ENCODE data around the gene RFPL1. TPM values are rescaled to one million over a fixed set of nuclear protein-coding genes. Genes with fewer than 3 reads are reported as not detected.

The RFPL1 gene
- total and polyA plus RNA-seq, 2 of the 13 experiments (the other 11 are each of a cell fraction or from before 2014, with no cell fraction given): not detected

- no peak for TF ChIP-seq DR1 (CRISPR knock-in tag; IDR thresholded peaks at IDR 0.05)
Observed at GRCh38 chr22:29480262-29480511, 41.8 kb downstream of the RFPL1 start (continued).

GRCh38 chr22:29480512-29481264 lies 42.3 kb downstream of the RFPL1 start:
- no TSS peak for BruUV-seq (replicated peaks)
- Histone ChIP-seq H2AFZ (ENCODE audit: low read length) (no peak overlapping the region), H3K27me3 (ENCODE audit: control insufficient read depth in 1 of 2, insufficient read depth in 2 of 2, low read length in 2 of 2) (peaks cover 10 to 40% of the 10 kb centered on the region in 2 experiments)
- TF ChIP-seq ARNT2 (CRISPR knock-in tag; IDR thresholded peaks at IDR 0.05; ENCODE audit: low read depth) (no peak), ZNF264 (CRISPR knock-in tag; IDR thresholded peaks at IDR 0.05) (no peak), FLYWCH1 (CRISPR knock-in tag; IDR thresholded peaks at IDR 0.05) (no peak), CTCF (CRISPR knock-in tag; IDR thresholded peaks at IDR 0.05) (peak; percentile 23; the same call in 1 of the 2 replicates), FOXP4 (CRISPR knock-in tag; IDR thresholded peaks at IDR 0.05) (no peak), ZFP36L1 (CRISPR knock-in tag; IDR thresholded peaks at IDR 0.05) (no peak), KLF9 (CRISPR knock-in tag; IDR thresholded peaks at IDR 0.05; ENCODE audit: low read depth) (no peak), IKZF5 (CRISPR knock-in tag; IDR thresholded peaks at IDR 0.05) (no peak), ZKSCAN1 (IDR thresholded peaks at IDR 0.05; ENCODE audit: low read length) (no peak), TAF1 (CRISPR knock-in tag; IDR thresholded peaks at IDR 0.05) (no peak), RFXAP (CRISPR knock-in tag; IDR thresholded peaks at IDR 0.05; ENCODE audit: borderline replicate concordance) (no peak), ZNF746 (CRISPR knock-in tag; IDR thresholded peaks at IDR 0.05) (no peak), ETV6 (CRISPR knock-in tag; conservative IDR thresholded peaks at IDR 0.05) (no peak), FOXK2 (IDR thresholded peaks at IDR 0.05) (no peak), MLX (CRISPR knock-in tag; IDR thresholded peaks at IDR 0.05) (no peak), POLR2G (IDR thresholded peaks at IDR 0.05; ENCODE audit: low read depth, low read length) (no peak), ZSCAN20 (CRISPR knock-in tag; IDR thresholded peaks at IDR 0.05; ENCODE audit: borderline replicate concordance) (no peak), SNAPC5 (CRISPR knock-in tag; IDR thresholded peaks at IDR 0.05; ENCODE audit: borderline replicate concordance) (no peak)

More at GRCh38 chr22:29480512-29481264, 42.3 kb downstream of the RFPL1 start:
- in situ Hi-C loops (cut with HindIII; ENCODE audit: extremely low pct_ligation_motif_present, low pct_unique_long_range_greater_than_20kb): no loop called here
- Histone ChIP-seq H3K9me3 (ENCODE audit: low read length) (no peaks in the 10 kb centered on the region), H3K9ac (ENCODE audit: insufficient read depth, low read depth, low read length) (no peak overlapping the region), H3K36me3 (replicated peaks in 1 of 2; ENCODE audit: control insufficient read depth in 1 of 2, insufficient read depth in 2 of 2, low read length in 2 of 2) (no peaks in the 10 kb centered on the region), H3K4me3 (replicated peaks in 1 of 3; ENCODE audit: insufficient read depth in 1 of 3, low read depth in 2 of 3, low read length in 3 of 3) (no peak overlapping the region), H3K79me2 (ENCODE audit: insufficient read depth, low read length) (no peaks in the 10 kb centered on the region), H3K4me1 (ENCODE audit: insufficient read depth, low read length) (peaks cover 13% of the 10 kb centered on the region; the same call in 1 of the 2 replicates), H3K4me2 (ENCODE audit: low read depth, low read length) (no peak overlapping the region), H4K20me1 (ENCODE audit: insufficient read depth, low read length) (peaks cover 7% of the 10 kb centered on the region; the same call in 1 of the 2 replicates), H3K27ac (ENCODE audit: extremely low read length, insufficient read depth, low read length) (no peak overlapping the region)
- ATAC-seq (no peak), FAIRE-seq (no peak), DNase-seq (ENCODE audit: low spot score) (no peak)
- ChIA-PET POLR2A (no interaction called here), CTCF (ENCODE audit: low intra/inter-chr PET ratio, low total read pairs) (no interaction called here)
- intact Hi-C loops (cut with micrococcal nuclease; ENCODE audit: unreplicated experiment): no loop called here
- WGBS (ENCODE audit: low lambda C conversion rate): 81% methylated on average over 106 of the region's 107 CpGs
